OCI-LY3 (cell line): ENCODE measurements around the gene FATE1.

Experiments
- CTCF ChIP-seq: fragments of 200-600, 300-600 bp; sonication (generic); IDR thresholded peaks from 2 replicates; pipeline ENCODE4 v1.5.1; 2014; ENCODE audit warnings: antibody characterized with exemption, low read length, low read depth
- EZH2phosphoT487 ChIP-seq: fragments of 200-600 bp; shearing (Covaris generic); IDR thresholded peaks from 2 replicates; pipeline ENCODE4 v1.6.1; 2018; ENCODE audit warnings: antibody characterized with exemption, mixed run types, low read depth

DNA sequence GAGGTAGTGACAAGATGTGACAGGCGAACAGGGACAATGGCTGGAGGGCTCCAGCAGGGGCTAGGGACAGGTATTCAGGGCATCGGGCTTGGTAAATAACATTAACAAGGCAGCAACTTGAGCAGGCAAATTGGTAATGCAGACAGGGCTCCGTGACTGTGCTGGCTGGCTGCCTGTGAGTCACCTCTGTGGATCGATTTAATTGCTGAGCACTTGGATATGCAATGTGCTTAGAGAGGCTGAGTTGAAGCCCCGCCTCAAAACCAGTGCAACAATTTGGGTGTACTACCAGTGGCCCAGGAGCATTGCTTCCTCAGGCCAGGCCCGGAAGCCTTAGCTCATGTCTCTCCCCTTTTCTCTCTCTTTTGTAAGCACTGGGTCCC is 38.2 kb downstream of the FATE1 start:
- TF ChIP-seq CTCF (no peak), EZH2phosphoT487 (no peak)
